Hematopoietic multipotent progenitor cell treated with erythropoietin and hydrocortisone succinate and interleukin-3 and kit ligand, for 6 days (in vitro differentiated cells): Measurements from ENCODE around the gene LCN12.
A peak's percentile ranks its signal among the peaks of the same experiment; 100 is the strongest.

ENCODE experiments used
- DNase-seq: peaks from one replicate; pipeline ENCODE4 v3.0.0-alpha.2; 2015

LCN12 gene

GRCh38 chr9:136958898-136959850, 7.1 kb downstream of the LCN12 start:
- no peak for DNase-seq

GRCh38 chr9:136960212-136960937, 8.3 kb downstream of the LCN12 start:
- DNase-seq, result no peak

GRCh38 chr9:136960938-136961275, 8.8 kb downstream of the LCN12 start:
- DNase-seq, result no peak

GRCh38 chr9:136961279-136962065, 9.4 kb downstream of the LCN12 start:
- no peak for DNase-seq

GRCh38 chr9:136962163-136962562, 10.1 kb downstream of the LCN12 start:
- peak; percentile 58 for DNase-seq

- no peak for DNase-seq
Observed at GRCh38 chr9:136962701-136963248, 10.7 kb downstream of the LCN12 start.

- no peak for DNase-seq
Observed at GRCh38 chr9:136963341-136963740, 11.3 kb downstream of the LCN12 start.

GRCh38 chr9:136963751-136964150, 11.7 kb downstream of the LCN12 start:
- DNase-seq, result no peak

- peak; percentile 77 for DNase-seq
Observed at GRCh38 chr9:136964171-136964689, 12.2 kb downstream of the LCN12 start.

GRCh38 chr9:136964833-136965422, 12.9 kb downstream of the LCN12 start:
- no peak for DNase-seq

- no peak for DNase-seq
Observed at GRCh38 chr9:136965771-136966484, 13.9 kb downstream of the LCN12 start.

GRCh38 chr9:136968333-136969127, 16.5 kb downstream of the LCN12 start:
- no peak for DNase-seq

GRCh38 chr9:136969150-136969549, 17.1 kb downstream of the LCN12 start:
- no peak for DNase-seq

- DNase-seq, result no peak
Observed at GRCh38 chr9:136969774-136970173, 17.7 kb downstream of the LCN12 start.

- no peak for DNase-seq
Observed at GRCh38 chr9:136970361-136970760, 18.3 kb downstream of the LCN12 start.

GRCh38 chr9:136971746-136972145, 19.7 kb downstream of the LCN12 start:
- no peak for DNase-seq

GRCh38 chr9:136972335-136972734, 20.3 kb downstream of the LCN12 start:
- no peak for DNase-seq

GRCh38 chr9:136972743-136973142, 20.7 kb downstream of the LCN12 start:
- DNase-seq, result no peak

GRCh38 chr9:136973618-136974617, 21.8 kb downstream of the LCN12 start:
- DNase-seq, result no peak
